ENCODE data around the gene KLF12. TPM values are rescaled to one million over a fixed set of nuclear protein-coding genes. Genes with fewer than 3 reads are reported as not detected.
A peak's percentile ranks its signal among the peaks of the same experiment; 100 is the strongest.

Gene KLF12
- total RNA-seq, 3 donors from 2014 or later, result 7.4 to 12.3 (median 10.5) TPM

- no peak overlapping the region for H3K4me3 Mint-ChIP-seq
- peaks cover 2% of the 10 kb centered on the region for H3K27me3 Mint-ChIP-seq (ENCODE audit: low read depth)
- no peaks in the 10 kb centered on the region for H3K4me1 Mint-ChIP-seq (ENCODE audit: low read depth)
- H3K9me3 Mint-ChIP-seq, result no peaks in the 10 kb centered on the region
- no peaks in the 10 kb centered on the region for H3K36me3 Mint-ChIP-seq (ENCODE audit: insufficient read depth)
- DNase-seq, result no peak
- ATAC-seq, result no peak
Observed at GRCh38 chr13:74151859-74152258, 17.7 kb upstream of the KLF12 start.

GRCh38 chr13:74148352-74148751 is 14.1 kb upstream of the KLF12 start:
- DNase-seq, result no peak
- no peak for ATAC-seq
- Mint-ChIP-seq H3K27me3 (ENCODE audit: low read depth) (no peaks in the 10 kb centered on the region), H3K9me3 (no peaks in the 10 kb centered on the region), H3K4me1 (ENCODE audit: low read depth) (no peaks in the 10 kb centered on the region), H3K36me3 (ENCODE audit: insufficient read depth) (no peaks in the 10 kb centered on the region), H3K4me3 (no peak overlapping the region)

GRCh38 chr13:74145249-74145975 is 11.2 kb upstream of the KLF12 start:
- Mint-ChIP-seq H3K4me3 (no peak overlapping the region), H3K9me3 (no peaks in the 10 kb centered on the region), H3K4me1 (ENCODE audit: low read depth) (peaks cover 2% of the 10 kb centered on the region), H3K27me3 (ENCODE audit: low read depth) (no peaks in the 10 kb centered on the region), H3K36me3 (ENCODE audit: insufficient read depth) (no peaks in the 10 kb centered on the region)
- no peak for ATAC-seq
- no peak for DNase-seq

GRCh38 chr13:74144269-74144668 is 10.1 kb upstream of the KLF12 start:
- Mint-ChIP-seq H3K4me1 (ENCODE audit: low read depth) (peaks cover 2% of the 10 kb centered on the region), H3K4me3 (no peak overlapping the region), H3K27me3 (ENCODE audit: low read depth) (no peaks in the 10 kb centered on the region), H3K9me3 (no peaks in the 10 kb centered on the region), H3K36me3 (ENCODE audit: insufficient read depth) (no peaks in the 10 kb centered on the region)
- DNase-seq (no peak), ATAC-seq (no peak)

- Mint-ChIP-seq H3K36me3 (ENCODE audit: insufficient read depth) (no peaks in the 10 kb centered on the region), H3K9me3 (no peaks in the 10 kb centered on the region), H3K27me3 (ENCODE audit: low read depth) (no peaks in the 10 kb centered on the region), H3K4me3 (no peak overlapping the region), H3K4me1 (ENCODE audit: low read depth) (peaks cover 2% of the 10 kb centered on the region)
- ATAC-seq (no peak), DNase-seq (no peak)
Observed at GRCh38 chr13:74142257-74142656, 8.1 kb upstream of the KLF12 start.

GRCh38 chr13:74138241-74138640 is 4.0 kb upstream of the KLF12 start:
- no peak overlapping the region for H3K4me3 Mint-ChIP-seq
- H3K27me3 Mint-ChIP-seq (ENCODE audit: low read depth), result no peaks in the 10 kb centered on the region
- peaks cover 2% of the 10 kb centered on the region for H3K4me1 Mint-ChIP-seq (ENCODE audit: low read depth)
- H3K9me3 Mint-ChIP-seq, result no peaks in the 10 kb centered on the region
- no peaks in the 10 kb centered on the region for H3K36me3 Mint-ChIP-seq (ENCODE audit: insufficient read depth)
- DNase-seq, result no peak
- ATAC-seq, result no peak

- Mint-ChIP-seq H3K4me3 (no peak overlapping the region), H3K9me3 (no peaks in the 10 kb centered on the region), H3K27me3 (ENCODE audit: low read depth) (no peaks in the 10 kb centered on the region), H3K4me1 (ENCODE audit: low read depth) (peaks cover 13% of the 10 kb centered on the region), H3K36me3 (ENCODE audit: insufficient read depth) (no peaks in the 10 kb centered on the region)
- peak; percentile 27 for DNase-seq
- no peak for ATAC-seq
Observed at GRCh38 chr13:74136084-74136658, 2.0 kb upstream of the KLF12 start.

- Mint-ChIP-seq H3K4me3 (peak overlapping the region; percentile 82), H3K4me1 (ENCODE audit: low read depth) (peaks cover 18% of the 10 kb centered on the region), H3K9me3 (no peaks in the 10 kb centered on the region), H3K27me3 (ENCODE audit: low read depth) (no peaks in the 10 kb centered on the region), H3K36me3 (ENCODE audit: insufficient read depth) (no peaks in the 10 kb centered on the region)
- peak; percentile 46 for DNase-seq
- ATAC-seq, result peak; percentile 16 to 25
Observed at GRCh38 chr13:74135326-74136083, 1.3 kb upstream of the KLF12 start.

- ATAC-seq, result peak; percentile 38 to 45
- DNase-seq, result peak; percentile 62
- no peaks in the 10 kb centered on the region for H3K9me3 Mint-ChIP-seq
- peaks cover 24% of the 10 kb centered on the region for H3K4me1 Mint-ChIP-seq (ENCODE audit: low read depth)
- peak overlapping the region; percentile 82 for H3K4me3 Mint-ChIP-seq
- no peaks in the 10 kb centered on the region for H3K36me3 Mint-ChIP-seq (ENCODE audit: insufficient read depth)
- H3K27me3 Mint-ChIP-seq (ENCODE audit: low read depth), result no peaks in the 10 kb centered on the region
Observed at GRCh38 chr13:74134777-74135325, 647 bp upstream of the KLF12 start.

GRCh38 chr13:74133657-74134201 is 475 bp downstream of the KLF12 start:
- no peaks in the 10 kb centered on the region for H3K27me3 Mint-ChIP-seq (ENCODE audit: low read depth)
- H3K4me1 Mint-ChIP-seq (ENCODE audit: low read depth), result peaks cover 33% of the 10 kb centered on the region
- H3K9me3 Mint-ChIP-seq, result no peaks in the 10 kb centered on the region
- H3K4me3 Mint-ChIP-seq, result peak overlapping the region; percentile 94
- no peaks in the 10 kb centered on the region for H3K36me3 Mint-ChIP-seq (ENCODE audit: insufficient read depth)
- ATAC-seq (peak; percentile 55 to 59), DNase-seq (peak; percentile 82)

GRCh38 chr13:74132776-74133656 is 1.2 kb downstream of the KLF12 start:
- H3K36me3 Mint-ChIP-seq (ENCODE audit: insufficient read depth), result no peaks in the 10 kb centered on the region
- no peaks in the 10 kb centered on the region for H3K27me3 Mint-ChIP-seq (ENCODE audit: low read depth)
- no peaks in the 10 kb centered on the region for H3K9me3 Mint-ChIP-seq
- DNase-seq (peak; percentile 25), ATAC-seq (peak; percentile 5 to 10)
- peaks cover 40% of the 10 kb centered on the region for H3K4me1 Mint-ChIP-seq (ENCODE audit: low read depth)
- peak overlapping the region; percentile 94 for H3K4me3 Mint-ChIP-seq

- ATAC-seq (no peak), DNase-seq (peak; percentile 24)
- H3K36me3 Mint-ChIP-seq (ENCODE audit: insufficient read depth), result no peaks in the 10 kb centered on the region
- no peaks in the 10 kb centered on the region for H3K9me3 Mint-ChIP-seq
- peaks cover 45% of the 10 kb centered on the region for H3K4me1 Mint-ChIP-seq (ENCODE audit: low read depth)
- H3K4me3 Mint-ChIP-seq, result peak overlapping the region; percentile 94
- H3K27me3 Mint-ChIP-seq (ENCODE audit: low read depth), result no peaks in the 10 kb centered on the region
Observed at GRCh38 chr13:74132152-74132775, 1.9 kb downstream of the KLF12 start.

GRCh38 chr13:74131227-74131626 is 3.0 kb downstream of the KLF12 start:
- ATAC-seq (no peak), DNase-seq (no peak)
- Mint-ChIP-seq H3K4me1 (ENCODE audit: low read depth) (peaks cover 55% of the 10 kb centered on the region), H3K4me3 (peak overlapping the region; percentile 58), H3K36me3 (ENCODE audit: insufficient read depth) (no peaks in the 10 kb centered on the region), H3K27me3 (ENCODE audit: low read depth) (no peaks in the 10 kb centered on the region), H3K9me3 (no peaks in the 10 kb centered on the region)
